ENCODE measurements around the gene PRAMEF4.
"Not testable (repeated sequence)": the region's sequence is repeated elsewhere in the genome, so short reads cannot be mapped to it uniquely, and the experiment has no call there.

PRAMEF4 gene

DNA sequence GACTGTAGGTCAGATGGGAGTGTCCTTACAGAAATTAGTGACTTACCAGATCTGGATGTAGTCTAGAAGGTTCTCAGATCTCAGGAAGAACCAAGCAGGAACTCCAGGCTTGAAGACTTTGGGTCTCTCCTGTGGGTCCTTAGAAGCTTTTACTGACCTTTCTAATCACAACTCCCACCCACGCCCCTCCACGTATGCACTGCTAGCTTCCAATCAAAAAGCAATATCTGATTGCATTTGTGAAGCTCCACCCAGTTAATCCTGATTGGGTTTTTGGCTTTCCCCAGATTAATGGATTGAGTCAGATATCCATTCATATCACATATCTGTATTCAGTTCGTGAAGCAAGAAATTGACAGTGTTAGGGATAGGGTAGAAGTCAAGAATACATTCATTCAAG lies at the start of gene PRAMEF4:
Gene PRAMEF4, minus strand, starts transcription at position 101 of the 400 bp plus-strand sequence. CDS start 2,807 bp downstream, outside the sequence.
- not testable (repeated sequence) for DNase-seq

DNA sequence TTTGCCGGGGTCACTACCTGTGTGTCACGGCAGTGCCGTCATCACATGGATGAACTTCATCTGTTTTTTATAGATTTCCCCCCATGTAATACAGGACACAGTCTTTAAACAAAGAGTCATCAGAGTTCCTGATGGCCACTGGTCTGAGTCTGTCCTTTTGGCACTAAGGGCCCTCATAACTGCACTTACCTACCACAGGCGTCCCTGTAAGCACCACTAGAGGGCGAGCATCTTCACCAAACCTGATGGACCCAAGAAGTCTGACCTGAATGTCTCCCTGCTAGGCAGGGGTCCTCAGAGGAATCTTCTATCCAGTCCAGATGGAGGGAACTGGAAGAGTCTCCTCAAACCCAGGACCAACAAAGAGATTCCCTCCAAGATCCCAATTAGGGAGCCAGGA lies 38.4 kb upstream of the PRAMEF4 start:
- not testable (repeated sequence) for DNase-seq

DNA sequence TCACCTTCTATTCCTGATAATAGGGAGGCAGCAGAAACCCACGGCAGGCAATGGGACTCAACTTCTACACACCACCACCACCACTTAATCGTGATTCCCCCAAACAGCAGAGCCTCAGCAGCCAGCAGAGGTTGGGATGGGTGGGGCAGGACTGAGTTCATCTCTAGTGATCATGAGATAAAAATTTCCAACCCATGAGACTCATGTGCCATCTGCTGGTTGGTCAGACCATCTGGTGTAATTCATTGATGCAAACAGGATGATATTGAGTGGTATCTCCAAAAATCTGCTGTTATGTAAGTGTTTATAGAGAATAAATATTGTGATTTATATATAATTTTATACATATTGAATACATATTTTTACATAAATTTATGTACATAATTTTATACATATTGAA lies 35.7 kb upstream of the PRAMEF4 start:
- DNase-seq, result not testable (repeated sequence)

DNA sequence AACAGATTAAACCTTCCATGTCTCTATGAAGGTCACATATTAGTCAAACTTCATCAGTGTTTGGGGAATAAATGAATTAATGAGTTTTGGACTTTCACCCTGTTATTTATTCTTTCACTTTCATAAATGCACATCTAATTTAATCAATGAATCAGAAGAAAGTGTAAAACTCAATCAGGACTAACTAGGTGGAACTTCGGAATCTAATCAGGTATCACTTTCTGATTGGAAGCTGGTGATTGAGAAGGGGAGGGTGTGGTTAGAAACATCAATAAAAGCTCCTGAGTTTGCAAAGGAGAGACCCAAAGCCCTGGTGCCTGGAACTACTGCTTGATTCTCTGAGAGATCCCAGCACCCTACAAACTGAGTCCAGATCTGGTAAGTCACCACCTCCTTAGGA lies 30.3 kb upstream of the PRAMEF4 start, which contains the start of gene PRAMEF7:
Gene PRAMEF7, plus strand, starts transcription at position 301 of the 400 bp plus-strand sequence. CDS start 1,083 bp downstream, outside the sequence.
- not testable (repeated sequence) for DNase-seq

DNA sequence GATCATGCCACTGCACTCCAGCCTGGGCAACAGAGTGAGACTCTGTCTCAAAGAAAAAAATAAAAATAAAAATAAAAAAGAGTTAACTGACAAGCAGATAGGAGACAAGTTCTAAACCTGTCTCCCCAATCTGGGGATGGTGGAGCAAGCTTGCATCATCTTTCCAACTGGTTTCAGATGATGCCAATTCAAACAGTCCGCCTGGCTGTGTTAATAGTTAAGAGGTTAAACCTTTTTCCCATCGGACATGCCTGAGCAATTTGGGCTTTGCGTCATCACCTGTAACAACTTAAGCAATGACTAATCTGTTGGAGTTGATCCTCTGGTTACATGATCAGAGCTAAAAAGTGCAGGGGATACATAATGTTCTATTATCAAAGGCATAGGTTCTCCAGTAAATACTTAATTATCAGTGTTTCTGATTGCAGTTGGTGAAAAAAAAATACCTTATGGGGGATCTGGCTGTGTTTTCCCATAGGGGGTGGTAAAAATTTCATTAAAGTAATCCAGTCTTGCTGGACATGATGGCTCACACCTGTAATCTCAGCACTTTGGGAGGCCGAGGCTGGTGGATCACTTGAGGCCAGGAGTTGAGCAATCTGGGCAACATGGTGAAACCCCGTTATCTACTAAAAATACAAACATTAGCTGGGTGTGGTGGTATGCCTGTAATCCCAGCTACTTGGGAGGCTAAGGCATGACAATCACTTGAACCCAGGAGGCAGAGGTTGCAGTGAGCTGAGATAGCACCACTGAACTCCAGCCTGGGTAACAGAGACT lies 18.0 kb upstream of the PRAMEF4 start:
- not testable (repeated sequence) for DNase-seq

DNA sequence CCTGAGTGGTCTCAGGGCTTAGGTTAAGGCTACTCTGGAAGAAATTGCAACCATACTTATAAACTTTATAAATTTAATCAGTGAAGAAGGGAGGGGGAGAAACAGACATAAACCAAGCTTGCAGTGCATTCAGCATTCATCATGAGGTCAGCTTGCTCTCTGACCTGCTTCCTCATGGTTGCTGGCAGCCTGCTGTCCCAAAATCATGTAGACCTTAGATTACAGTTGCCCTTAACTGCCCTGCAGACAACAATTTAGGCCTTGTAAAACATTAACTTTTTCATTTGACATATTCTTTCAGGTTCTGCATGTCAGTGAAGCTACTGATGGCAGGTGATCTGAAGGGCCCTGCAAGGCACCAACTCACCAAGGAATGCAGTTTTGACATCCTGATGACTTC lies 13.2 kb upstream of the PRAMEF4 start:
- DNase-seq, result not testable (repeated sequence)

DNA sequence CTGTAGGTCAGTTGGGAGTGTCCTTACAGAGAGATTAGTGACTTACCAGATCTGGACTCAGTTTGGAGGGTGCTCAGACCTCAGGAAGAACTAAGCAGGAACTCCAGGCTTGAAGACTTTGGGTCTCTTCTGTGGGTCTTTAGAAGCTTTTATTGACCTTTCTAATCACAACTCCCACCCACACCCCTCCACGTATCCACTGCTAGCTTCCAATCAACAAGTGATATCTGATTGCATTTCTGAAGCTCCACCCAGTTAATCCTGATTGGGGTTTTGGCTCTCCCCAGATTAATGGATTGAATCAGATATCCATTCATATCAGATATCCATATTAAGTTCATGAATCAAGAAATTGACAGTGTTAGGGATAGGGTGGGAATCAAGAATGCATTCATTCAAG lies 12.2 kb upstream of the PRAMEF4 start, which contains the start of gene PRAMEF10:
Gene PRAMEF10, minus strand, starts transcription at position 101 of the 400 bp plus-strand sequence. CDS start 2,423 bp downstream, outside the sequence.
- DNase-seq, result not testable (repeated sequence)

DNA sequence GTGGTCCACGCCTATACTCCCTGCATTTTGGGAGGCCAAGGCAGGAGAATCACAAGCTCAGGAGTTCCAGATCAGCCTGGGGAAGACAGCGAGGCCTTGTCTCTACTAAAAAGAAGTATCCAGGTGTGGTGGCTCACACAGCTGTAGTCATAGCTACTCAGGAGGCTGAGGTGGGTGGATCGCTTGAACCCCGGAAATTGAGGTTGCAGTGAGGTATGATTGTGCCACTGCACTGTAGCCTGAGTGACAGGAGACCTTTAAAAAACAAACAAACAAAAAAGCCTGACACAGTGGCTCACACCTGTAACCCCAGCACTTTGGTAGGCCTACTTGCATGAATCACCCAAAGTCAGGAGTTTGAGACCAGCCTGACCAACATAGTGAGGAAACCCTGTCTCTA lies 7.5 kb downstream of the PRAMEF4 start:
- not testable (repeated sequence) for DNase-seq

DNA sequence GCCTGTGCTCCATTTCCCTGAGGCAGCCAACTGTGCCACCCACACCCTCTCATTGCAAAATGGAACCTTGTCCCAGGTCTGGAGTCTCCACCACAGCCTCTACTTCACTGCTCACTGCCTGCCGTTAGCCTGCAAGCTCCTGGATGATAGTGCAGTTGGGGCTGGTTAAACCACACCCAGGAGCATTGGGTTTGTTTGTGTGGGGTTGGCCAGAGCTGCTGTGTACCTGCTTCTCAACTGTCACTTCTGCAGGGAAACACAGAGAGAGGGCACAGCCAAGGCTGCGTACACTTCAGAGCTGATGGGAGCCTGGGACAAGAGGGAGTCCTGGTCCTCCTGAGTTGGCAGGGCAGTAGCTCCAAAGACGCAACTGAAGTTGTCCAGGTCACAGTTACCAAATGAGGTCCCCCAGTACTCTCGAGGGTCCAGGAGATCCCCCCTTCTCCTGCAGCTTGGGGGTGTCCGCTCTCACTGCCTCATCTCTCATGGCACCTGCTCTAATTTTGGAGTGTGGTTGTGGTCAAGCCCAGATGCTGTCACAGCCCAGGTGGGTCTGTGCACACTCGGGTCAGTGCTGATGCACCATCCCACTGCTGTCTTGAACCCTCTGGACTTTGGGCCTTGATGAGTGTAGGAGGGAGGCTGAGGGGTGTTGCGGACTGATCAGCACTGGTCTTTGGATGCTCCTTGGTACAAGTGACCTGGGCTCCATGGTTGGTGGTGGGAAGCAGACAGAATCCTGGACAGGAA lies 22.7 kb downstream of the PRAMEF4 start:
- not testable (repeated sequence) for DNase-seq

DNA sequence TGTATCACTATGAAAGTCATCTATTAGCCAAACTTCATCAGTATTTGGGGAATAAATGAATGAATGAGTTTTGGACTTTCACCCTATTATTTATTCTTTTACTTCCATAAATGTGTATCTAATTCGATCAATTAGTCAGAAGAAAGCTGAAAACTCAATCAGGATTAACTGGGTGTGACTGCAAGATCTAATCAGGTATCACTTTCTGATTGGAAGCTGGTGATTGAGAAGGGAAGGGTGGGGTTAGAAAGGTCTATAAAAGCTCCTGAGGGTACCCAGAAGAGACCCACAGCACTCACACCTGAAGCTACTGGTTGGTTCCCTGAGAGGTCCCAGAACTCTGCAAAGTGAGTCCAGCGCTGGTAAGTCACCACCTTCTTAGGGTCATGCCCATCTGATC lies 29.2 kb downstream of the PRAMEF4 start, which contains the start of gene PRAMEF2:
Gene PRAMEF2, plus strand, starts transcription at position 301 of the 400 bp plus-strand sequence. CDS start 1,924 bp downstream, outside the sequence.
- DNase-seq, result not testable (repeated sequence)

DNA sequence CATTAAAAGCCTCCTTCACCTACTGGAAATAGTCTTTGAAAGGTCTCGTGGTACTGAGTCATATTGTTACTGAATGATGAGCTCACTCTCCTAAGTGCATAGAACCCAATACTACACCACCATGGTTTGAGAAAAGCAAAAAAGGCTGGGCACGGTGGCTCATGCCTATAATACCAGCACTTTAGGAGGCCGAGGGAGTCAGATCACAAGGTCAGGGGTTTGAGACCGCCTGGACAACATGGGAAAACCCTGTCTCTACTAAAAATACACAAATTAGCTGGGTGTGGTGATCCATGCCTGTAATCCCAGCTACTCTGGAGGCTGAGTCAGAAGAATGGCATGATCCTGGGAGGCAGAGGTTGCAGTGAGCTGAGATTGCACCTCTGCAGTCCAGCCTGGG lies 34.2 kb downstream of the PRAMEF4 start:
- no peak for DNase-seq

DNA sequence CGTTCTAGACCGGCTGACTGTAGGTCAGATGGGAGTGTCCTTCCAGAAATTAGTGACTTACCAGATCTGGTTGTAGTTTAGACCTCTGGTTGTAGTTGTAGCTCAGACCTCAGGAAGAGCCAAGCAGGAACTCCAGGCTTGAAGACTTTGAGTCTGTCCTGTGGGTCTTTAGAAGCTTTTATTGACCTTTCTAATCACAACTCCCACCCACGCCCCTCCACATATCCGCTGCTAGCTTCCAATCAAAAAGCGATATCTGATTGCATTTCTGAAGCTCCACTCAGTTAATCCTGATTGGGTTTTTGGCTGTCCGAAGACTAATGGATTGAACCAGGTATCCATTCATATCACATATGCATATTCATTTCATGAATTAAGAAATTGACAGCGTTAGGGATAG lies 37.4 kb downstream of the PRAMEF4 start, which contains the start of gene HNRNPCL1:
Gene HNRNPCL1, minus strand, starts transcription at position 101 of the 400 bp plus-strand sequence. CDS start 431 bp downstream, outside the sequence.
- not testable (repeated sequence) for DNase-seq

DNA sequence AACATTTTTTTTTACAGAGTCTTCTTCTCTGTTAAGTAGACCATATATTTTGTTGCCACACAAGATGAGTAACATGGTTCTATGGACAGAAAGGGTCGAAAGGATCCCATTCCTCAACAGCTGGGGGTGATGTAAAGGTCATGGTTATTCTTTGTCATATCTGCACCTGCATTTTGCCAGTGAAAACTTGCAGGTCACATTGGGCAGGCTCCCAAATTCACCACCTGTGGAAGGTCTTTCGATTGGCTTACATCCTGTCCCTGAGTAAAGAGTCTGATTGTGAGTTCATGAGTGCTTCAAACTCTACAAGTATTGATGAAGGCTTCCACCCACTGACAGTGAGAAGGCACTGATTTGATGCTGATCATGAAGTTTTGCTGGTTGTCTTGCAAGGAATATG lies 52.8 kb downstream of the PRAMEF4 start:
- DNase-seq, result not testable (repeated sequence)

DNA sequence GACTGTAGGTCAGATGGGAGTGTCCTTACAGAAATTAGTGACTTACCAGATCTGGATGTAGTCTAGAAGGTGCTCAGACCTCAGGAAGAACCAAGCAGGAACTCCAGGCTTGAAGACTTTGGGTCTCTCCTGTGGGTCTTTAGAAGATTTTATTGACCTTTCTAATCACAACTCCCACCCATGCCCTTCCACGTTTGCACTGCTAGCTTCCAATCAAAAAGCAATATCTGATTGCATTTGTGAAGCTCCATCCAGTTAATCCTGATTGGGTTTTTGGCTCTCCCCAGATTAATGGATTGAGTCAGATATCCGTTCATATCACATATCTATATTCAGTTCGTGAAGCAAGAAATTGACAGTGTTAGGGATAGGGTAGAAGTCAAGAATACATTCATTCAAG lies 54.7 kb downstream of the PRAMEF4 start, which contains the start of gene PRAMEF11:
Gene PRAMEF11, minus strand, starts transcription at position 101 of the 400 bp plus-strand sequence. CDS start 2,621 bp downstream, outside the sequence.
- DNase-seq, result not testable (repeated sequence)
